Adipocyte (in vitro differentiated cells): Measurements from ENCODE around the gene PBX3.

ENCODE experiments used
- DNase-seq: peaks from one replicate; pipeline ENCODE4 v3.0.0-alpha.2; 2015; ENCODE audit warnings: low read depth
- H3K27me3 ChIP-seq: replicated peaks from 2 replicates; pipeline ENCODE4 v1.7.0; 2013; ENCODE audit warnings: mild to moderate bottlenecking, low read length, moderate library complexity; ENCODE audit not compliant: control insufficient read depth, insufficient read depth
- H3K36me3 ChIP-seq: 2 replicates; pipeline ENCODE4 v1.7.0; 2013; ENCODE audit warnings: low read length, mild to moderate bottlenecking, moderate library complexity; ENCODE audit not compliant: control insufficient read depth, insufficient read depth, severe bottlenecking
- H3K4me1 ChIP-seq: 2 replicates; pipeline ENCODE4 v1.7.0; 2013; ENCODE audit warnings: mild to moderate bottlenecking, low read length, moderate library complexity; ENCODE audit not compliant: control insufficient read depth, insufficient read depth
- H3K4me3 ChIP-seq: 2 replicates; pipeline ENCODE4 v1.7.0; 2013; ENCODE audit warnings: mild to moderate bottlenecking, low read length, moderate library complexity
- H3K9ac ChIP-seq: 2 replicates; pipeline ENCODE4 v1.7.0; 2013; ENCODE audit warnings: mild to moderate bottlenecking, low read length, moderate library complexity
- H3K9me3 ChIP-seq: 2 replicates; pipeline ENCODE4 v1.7.0; 2013; ENCODE audit warnings: mild to moderate bottlenecking, low read length, moderate library complexity; ENCODE audit not compliant: control insufficient read depth

Gene PBX3

GRCh38 chr9:125969868-125970267 is 222.7 kb downstream of the PBX3 start:
- H3K27me3 ChIP-seq, result no peaks in the 10 kb centered on the region
- H3K4me1 ChIP-seq, result no peaks in the 10 kb centered on the region
- peaks cover 9% of the 10 kb centered on the region for H3K36me3 ChIP-seq
- DNase-seq, result no peak
- H3K4me3 ChIP-seq, result no peak overlapping the region
- H3K9me3 ChIP-seq, result no peaks in the 10 kb centered on the region
- no peak overlapping the region for H3K9ac ChIP-seq

- H3K36me3 ChIP-seq, result peaks cover 5% of the 10 kb centered on the region
These were observed 223.2 kb downstream of the PBX3 start for GRCh38 chr9:125970340-125970739.

DNA sequence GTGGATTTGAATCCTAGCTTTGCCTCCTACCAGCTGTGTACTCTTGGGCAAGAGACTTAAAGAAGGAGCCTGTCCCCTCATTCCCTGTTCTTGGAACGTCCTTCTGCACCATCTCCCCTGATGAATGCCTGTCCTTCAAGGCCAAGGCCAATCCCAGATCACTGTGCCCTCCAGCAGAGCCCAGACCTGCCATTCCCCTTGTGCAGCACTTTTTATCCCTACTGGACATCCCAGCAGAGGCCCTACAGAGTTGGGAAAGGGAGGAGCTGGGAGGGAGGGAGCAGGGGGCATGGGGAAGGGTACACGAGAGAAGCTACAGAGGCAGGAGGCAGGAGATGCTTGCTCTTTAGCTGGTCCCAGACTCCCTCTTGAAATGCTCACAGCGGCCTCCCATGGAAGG is 223.9 kb downstream of the PBX3 start:
- DNase-seq, result no peak
- no peaks in the 10 kb centered on the region for H3K9me3 ChIP-seq
- no peaks in the 10 kb centered on the region for H3K4me1 ChIP-seq
- no peaks in the 10 kb centered on the region for H3K27me3 ChIP-seq
- H3K4me3 ChIP-seq, result no peak overlapping the region
- H3K9ac ChIP-seq, result no peak overlapping the region
- peaks cover 5% of the 10 kb centered on the region for H3K36me3 ChIP-seq

More at GRCh38 chr9:125970340-125970739, 223.2 kb downstream of the PBX3 start:
- no peak overlapping the region for H3K4me3 ChIP-seq
- no peaks in the 10 kb centered on the region for H3K4me1 ChIP-seq
- H3K9ac ChIP-seq, result no peak overlapping the region
- no peak for DNase-seq
- H3K9me3 ChIP-seq, result no peaks in the 10 kb centered on the region
- no peaks in the 10 kb centered on the region for H3K27me3 ChIP-seq

GRCh38 chr9:125972012-125972729 is 225.0 kb downstream of the PBX3 start:
- no peak overlapping the region for H3K4me3 ChIP-seq
- no peaks in the 10 kb centered on the region for H3K9me3 ChIP-seq
- H3K27me3 ChIP-seq, result no peaks in the 10 kb centered on the region
- H3K4me1 ChIP-seq, result no peaks in the 10 kb centered on the region
- peaks cover under 1% of the 10 kb centered on the region for H3K36me3 ChIP-seq
- H3K9ac ChIP-seq, result no peak overlapping the region
- no peak for DNase-seq

DNA sequence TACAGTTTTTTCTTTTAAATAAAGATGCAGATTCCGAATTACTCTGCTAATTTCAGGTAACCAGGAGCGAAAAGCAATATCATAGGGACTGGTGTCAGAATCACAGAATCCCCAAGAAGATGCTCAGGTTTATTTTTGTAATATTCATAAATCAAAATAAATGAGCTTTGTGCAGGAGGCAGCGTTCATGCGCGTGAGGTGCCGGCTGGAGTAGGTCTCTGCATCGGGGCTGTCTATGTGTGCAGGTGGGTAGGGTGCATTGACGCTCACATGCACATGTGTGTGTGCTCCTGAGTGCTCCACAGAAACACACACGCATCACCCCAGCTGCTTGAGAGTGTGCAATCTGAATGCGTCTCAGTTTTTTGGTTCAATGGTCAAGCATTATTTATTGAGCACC is 226.4 kb downstream of the PBX3 start:
- H3K27me3 ChIP-seq, result no peaks in the 10 kb centered on the region
- no peaks in the 10 kb centered on the region for H3K36me3 ChIP-seq
- H3K4me1 ChIP-seq, result no peaks in the 10 kb centered on the region
- no peak for DNase-seq
- no peak overlapping the region for H3K9ac ChIP-seq
- H3K4me3 ChIP-seq, result no peak overlapping the region
- peaks cover 3% of the 10 kb centered on the region for H3K9me3 ChIP-seq

DNA sequence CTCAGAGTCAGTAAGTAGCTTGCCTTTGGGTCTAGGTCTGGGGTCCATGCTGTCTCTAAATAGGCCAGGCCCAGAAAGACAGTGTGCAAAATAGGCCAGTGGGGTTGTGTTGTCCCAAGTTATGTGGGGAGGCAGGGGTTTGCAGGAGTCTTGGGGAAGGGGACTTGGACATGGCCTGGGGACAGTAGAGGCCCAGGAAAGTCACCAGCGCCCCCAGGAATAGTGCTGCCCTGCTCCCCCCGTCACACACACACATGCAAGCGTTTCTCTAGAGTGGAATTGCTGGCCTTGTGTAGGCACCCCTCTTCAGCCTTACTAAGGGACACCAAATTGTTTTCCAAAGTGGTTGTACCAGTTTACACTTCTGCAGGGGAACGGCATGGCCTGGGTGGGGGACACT is 227.5 kb downstream of the PBX3 start:
- H3K36me3 ChIP-seq, result no peaks in the 10 kb centered on the region
- H3K9me3 ChIP-seq, result peaks cover 12% of the 10 kb centered on the region
- no peak overlapping the region for H3K9ac ChIP-seq
- H3K4me1 ChIP-seq, result no peaks in the 10 kb centered on the region
- no peak overlapping the region for H3K4me3 ChIP-seq
- no peaks in the 10 kb centered on the region for H3K27me3 ChIP-seq
- no peak for DNase-seq

DNA sequence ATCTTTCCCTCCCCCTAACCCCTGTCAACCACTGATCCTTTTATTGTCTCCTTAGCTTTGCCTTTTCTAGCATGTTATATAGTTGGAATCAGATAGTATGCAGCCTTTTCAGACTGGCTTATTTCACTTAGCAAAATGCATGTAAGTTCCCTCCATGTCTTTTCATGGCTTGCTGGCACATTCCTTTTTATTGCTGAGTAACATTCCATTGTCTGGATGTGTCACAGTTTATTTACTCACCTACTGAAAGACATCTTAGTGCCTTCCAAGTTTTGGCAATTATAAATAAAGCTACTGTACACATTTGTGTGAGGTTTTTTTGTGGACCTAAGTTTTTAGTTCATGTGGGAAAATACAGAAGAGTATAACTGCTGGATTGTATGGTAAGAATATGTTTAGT is 230.1 kb downstream of the PBX3 start:
- Histone ChIP-seq H3K27me3 (peaks cover 3% of the 10 kb centered on the region), H3K9ac (no peak overlapping the region), H3K9me3 (peaks cover 20% of the 10 kb centered on the region), H3K4me1 (no peaks in the 10 kb centered on the region), H3K4me3 (no peak overlapping the region), H3K36me3 (no peaks in the 10 kb centered on the region)
- DNase-seq, result peak; percentile 10

DNA sequence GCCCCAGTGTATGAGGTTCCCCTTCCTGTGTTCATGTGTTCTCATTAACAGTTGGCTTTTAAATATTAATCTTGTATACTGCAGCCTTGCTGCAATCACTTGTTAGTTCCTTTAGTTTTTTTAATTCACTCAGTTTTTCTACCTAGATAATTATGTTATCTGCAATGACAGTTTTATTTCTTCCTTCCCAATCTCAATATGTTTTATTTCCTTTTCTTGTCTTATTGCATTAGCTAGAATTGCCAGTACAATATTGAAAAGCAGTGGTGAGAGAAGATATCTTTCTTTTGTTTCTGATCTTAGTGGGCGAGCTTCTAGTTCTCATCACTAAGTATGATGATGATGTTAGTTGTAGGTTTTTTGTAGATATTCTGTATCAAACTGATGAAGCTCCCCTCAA is 232.2 kb downstream of the PBX3 start:
- peaks cover 20% of the 10 kb centered on the region for H3K9me3 ChIP-seq
- peaks cover 13% of the 10 kb centered on the region for H3K27me3 ChIP-seq
- H3K36me3 ChIP-seq, result no peaks in the 10 kb centered on the region
- no peak for DNase-seq
- no peak overlapping the region for H3K4me3 ChIP-seq
- H3K4me1 ChIP-seq, result no peaks in the 10 kb centered on the region
- H3K9ac ChIP-seq, result no peak overlapping the region

DNA sequence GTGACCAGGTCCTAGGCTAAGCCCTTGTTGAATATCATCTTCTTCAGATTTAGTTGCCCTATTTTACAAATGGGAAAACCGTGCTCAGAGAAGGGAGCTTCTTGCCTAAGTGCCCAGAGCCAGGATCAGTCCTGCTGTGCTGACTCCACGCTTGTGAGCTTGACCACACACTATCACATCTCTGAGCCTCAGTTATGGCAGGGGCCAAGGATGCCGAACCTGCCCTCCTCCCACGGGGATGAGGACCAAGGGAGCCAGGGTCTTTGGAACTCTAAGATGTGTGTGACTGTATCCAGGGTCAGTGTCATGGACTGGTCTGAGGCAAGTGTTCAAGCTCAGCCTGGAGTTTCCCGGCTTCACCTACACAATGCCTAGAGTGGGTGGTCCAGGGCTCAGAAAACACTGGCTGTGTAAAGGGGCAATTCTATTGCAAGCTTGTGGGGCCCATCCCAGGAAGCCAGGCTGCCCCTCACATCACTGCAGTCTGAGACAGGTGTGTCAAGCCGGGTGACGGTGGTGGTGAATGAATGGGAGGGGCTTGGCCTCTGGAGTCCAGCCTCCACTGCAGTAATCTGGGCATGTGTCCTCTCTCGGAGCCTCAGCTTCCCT is 235.7 kb downstream of the PBX3 start:
- no peak for DNase-seq
- peaks cover 13% of the 10 kb centered on the region for H3K27me3 ChIP-seq
- H3K4me3 ChIP-seq, result no peak overlapping the region
- no peak overlapping the region for H3K9ac ChIP-seq
- peaks cover 20% of the 10 kb centered on the region for H3K9me3 ChIP-seq
- H3K4me1 ChIP-seq, result no peaks in the 10 kb centered on the region
- no peaks in the 10 kb centered on the region for H3K36me3 ChIP-seq

DNA sequence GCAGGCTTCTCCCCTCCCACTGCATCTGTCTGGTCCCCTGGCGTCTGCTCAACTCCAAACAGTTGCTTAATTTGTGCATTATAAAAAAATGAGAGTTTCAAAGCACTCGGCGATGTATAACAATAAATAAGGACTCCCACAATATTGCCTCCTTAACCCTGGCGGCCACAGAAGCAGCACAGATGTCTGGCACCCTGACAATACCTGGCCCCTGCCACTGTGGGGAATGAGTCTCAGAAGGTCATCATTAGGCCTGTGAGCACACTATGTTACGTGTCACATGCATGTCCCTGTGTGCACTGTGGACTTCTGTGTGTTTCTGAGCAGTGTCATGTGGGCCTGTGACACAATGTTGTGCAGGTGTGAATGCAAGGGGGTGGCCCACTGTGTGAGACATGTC is 236.5 kb downstream of the PBX3 start:
- H3K27me3 ChIP-seq, result peaks cover 20% of the 10 kb centered on the region
- H3K4me3 ChIP-seq, result no peak overlapping the region
- no peaks in the 10 kb centered on the region for H3K4me1 ChIP-seq
- H3K36me3 ChIP-seq, result no peaks in the 10 kb centered on the region
- no peak overlapping the region for H3K9ac ChIP-seq
- DNase-seq, result no peak
- peaks cover 15% of the 10 kb centered on the region for H3K9me3 ChIP-seq

DNA sequence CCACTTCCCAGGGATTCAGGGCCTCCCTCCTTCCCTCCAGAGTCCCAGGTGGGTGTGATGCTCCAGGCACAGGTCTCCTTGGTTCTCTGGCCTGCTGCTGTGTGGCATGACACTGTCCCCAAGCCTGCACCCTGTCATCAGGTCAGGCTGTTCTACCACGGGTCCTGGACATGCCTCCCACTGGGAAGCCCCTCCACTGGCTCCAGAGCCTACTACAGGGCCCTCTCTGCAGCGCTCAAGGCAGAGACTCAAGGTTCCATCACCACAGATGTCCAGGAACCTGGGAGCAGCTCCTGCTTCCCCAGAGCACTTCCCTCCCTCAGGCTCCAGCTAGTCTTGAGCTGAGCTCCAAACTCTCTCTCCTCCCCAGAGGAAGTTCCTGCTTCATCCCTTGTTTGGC is 237.3 kb downstream of the PBX3 start:
- DNase-seq, result no peak

More for the DNA sequence above, 237.3 kb downstream of the PBX3 start:
- H3K4me1 ChIP-seq, result no peaks in the 10 kb centered on the region
- peaks cover 10% of the 10 kb centered on the region for H3K9me3 ChIP-seq
- peaks cover 22% of the 10 kb centered on the region for H3K27me3 ChIP-seq
- no peaks in the 10 kb centered on the region for H3K36me3 ChIP-seq
- no peak overlapping the region for H3K9ac ChIP-seq
- H3K4me3 ChIP-seq, result no peak overlapping the region
